NCI-H82 (cell line): ENCODE results near the gene SARM1.

Experiments
- DNase-seq: peaks from one replicate; lab custom pipeline; 2025; lab: John Stamatoyannopoulos, UW

The SARM1 gene

DNA sequence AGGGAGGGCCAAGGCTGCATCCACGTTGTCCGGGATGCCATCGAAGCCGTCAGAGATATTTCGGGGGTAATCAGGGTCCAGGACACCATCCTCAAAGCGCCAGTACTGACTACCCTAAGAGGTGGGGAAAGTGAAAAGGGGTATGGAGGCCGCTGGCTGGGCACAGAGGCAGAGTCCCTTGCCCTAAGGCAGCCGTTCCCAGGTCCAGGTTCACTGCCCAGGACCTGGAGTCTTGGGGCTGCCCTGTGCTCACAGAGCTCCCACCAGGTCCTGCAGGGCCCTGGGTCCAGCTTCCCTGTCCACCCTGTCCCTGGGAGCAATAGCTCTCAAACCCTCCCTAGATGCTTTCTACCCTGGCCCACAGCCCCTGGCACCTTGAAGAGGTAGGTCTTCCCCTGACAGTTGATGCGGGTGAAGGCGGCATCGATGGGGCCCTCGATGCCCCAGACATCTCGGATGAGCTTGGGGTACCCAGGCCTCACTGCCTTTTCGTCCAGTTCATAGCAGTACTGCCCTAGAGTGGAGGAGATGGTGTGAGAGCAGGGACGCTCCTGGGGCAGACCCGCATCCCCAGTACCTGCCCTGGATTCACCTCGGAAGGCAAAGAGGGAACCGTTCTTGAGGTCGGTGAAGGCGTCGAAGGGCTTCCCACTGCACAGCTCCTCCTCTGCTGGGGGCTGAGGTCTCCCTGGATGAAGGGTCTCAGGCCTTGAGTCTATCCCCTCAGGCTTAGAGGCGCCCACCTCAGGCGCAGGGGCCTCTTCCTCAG, 2.4 kb upstream of the SARM1 start:
- no peak for DNase-seq

- peak; percentile 58 for DNase-seq
Measured at GRCh38 chr17:28369684-28370034, 1.8 kb upstream of the SARM1 start.

DNA sequence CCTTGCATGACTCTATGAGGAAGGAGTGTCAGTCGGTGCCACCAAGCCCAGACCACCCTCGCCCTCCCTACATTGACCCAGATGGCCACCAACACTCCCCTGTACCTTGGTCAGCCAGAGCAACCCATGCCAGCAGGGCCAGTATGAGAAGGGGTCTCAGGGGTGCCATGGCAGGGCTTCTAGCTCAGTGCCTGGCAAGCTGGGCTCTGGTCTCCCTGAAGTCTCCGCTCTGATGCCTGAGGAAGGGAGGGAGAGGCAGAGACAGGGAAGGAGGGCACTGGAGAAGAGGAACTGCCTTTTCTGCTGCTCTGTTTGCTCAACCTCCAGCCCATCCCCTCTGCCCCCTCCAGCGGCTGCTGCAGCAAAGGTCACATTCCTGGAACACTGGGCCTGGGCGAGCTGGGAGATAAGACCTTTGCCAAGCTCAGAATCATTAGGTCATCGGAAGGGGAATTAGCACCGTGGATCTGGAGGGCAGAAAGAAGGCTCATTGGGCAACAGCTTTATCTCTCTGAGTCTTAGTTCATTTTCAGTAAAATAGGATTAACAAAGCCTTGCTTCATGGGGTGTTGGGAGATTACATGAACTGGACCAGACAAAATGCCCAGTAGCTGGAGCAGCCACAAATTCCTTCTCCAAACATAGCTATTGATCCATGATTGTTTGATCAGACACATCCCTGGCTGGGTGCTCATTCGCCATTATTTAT, 1.3 kb upstream of the SARM1 start, which contains the start of gene VTN:
TSS of gene VTN (minus strand) at position 273 of the 709 bp plus-strand sequence. CDS start at position 169, 104 bp downstream.
- peak; percentile 98 for DNase-seq

DNA sequence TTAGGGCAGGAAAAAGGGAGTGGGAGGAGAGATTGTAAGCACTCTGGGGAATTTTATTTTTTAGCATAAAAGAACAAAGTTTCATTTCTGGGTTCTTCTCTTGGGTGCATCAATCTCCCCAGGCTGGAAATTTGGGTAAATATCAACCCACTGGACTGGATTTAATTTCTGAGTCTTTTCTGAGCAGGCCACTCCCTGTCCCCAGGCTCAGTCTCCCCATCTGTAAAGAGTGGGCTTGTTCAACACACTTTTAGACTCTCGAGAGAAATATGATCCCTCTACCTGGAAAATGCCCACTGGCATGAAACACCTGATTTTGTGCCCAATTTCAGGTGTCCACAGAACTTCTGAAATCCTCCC, 770 bp upstream of the SARM1 start:
- no peak for DNase-seq

DNA sequence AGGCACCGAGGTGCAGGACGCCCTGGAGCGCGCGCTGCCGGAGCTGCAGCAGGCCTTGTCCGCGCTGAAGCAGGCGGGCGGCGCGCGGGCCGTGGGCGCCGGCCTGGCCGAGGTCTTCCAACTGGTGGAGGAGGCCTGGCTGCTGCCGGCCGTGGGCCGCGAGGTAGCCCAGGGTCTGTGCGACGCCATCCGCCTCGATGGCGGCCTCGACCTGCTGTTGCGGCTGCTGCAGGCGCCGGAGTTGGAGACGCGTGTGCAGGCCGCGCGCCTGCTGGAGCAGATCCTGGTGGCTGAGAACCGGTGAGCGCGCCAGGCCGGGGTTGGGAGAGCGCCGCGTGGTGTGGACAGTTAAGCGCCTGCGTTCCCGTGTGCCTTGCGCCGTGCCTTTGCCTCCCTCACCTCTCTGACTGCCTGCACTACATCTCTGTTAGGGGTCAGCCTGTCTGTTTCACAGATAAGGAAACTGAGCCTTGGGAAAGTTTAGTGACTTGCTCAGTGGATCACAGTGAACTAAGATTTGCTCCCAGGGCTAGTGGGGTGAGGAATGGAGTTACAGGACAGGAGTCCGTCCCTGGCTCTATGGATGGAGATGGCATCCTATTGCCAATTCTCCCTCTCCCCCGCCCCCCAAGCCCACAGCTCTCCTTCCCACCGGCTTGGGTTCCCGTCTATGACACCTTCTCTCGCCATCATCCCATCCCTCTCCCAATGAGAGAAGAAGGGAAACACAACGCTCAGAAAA, 880 bp downstream of the SARM1 start:
- peak; percentile 71 for DNase-seq

DNA sequence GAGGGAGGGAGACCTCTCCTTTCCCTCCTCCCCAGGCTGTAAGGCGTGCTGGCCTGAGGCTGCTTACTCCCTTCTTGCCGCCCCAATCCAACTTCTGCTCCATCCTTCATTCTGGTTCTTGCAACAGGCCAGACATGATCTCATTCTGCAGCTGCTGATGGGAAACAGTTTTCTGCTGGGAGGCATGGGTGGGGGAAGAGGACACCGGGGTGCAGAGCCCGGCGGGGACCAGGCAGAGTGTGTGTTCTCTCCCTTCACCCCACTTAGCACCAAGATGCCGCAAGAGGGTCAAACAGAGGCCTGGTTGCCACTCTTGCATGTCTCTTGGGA, 1.4 kb downstream of the SARM1 start:
- DNase-seq = peak; percentile 24

DNA sequence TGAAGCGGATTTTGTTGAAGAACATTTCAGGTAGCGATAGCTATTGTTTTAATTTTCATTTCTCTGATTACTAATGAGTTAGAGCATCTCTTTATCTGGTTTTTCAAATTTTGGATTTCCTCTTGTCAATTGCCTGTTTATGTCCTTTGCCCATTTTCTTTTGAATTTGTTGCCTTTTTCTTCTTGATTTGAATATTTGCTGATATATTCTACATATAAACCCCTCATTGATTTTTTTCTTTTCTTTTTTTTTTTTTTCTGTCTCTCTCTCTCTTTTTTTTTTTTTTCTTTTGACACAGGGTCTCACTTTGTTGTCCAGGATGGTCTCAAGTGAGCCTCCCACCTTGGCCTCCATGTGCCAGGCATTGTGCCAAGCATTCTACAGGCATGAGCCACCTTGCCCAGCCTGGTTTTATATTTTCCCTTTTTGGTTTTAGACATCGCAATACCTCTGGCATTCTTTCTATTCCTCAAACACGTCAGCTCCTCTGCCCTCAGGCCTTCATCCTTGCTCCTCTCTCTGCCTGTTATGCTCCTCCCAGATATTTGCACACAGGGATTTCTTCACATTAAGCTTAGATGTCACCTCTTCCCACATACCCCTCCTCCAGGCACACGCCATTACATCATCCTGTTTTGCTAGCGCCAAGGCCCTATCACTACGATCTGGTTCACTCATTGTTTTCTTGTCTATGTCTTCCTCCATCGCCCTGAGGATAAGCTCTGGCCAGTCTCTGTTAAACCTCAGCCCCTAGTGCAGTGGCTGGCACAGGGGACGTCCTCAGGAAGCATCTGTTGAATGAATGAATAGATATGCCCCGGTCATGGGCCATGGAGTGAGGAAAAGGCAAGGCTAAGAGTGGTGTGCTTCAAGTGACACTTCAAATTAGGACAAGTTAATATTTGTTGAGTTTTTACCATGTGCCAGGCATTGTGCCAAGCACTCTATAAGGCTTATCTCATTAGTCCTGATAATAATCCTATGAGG, 8.6 kb downstream of the SARM1 start:
- DNase-seq = peak; percentile 35

DNA sequence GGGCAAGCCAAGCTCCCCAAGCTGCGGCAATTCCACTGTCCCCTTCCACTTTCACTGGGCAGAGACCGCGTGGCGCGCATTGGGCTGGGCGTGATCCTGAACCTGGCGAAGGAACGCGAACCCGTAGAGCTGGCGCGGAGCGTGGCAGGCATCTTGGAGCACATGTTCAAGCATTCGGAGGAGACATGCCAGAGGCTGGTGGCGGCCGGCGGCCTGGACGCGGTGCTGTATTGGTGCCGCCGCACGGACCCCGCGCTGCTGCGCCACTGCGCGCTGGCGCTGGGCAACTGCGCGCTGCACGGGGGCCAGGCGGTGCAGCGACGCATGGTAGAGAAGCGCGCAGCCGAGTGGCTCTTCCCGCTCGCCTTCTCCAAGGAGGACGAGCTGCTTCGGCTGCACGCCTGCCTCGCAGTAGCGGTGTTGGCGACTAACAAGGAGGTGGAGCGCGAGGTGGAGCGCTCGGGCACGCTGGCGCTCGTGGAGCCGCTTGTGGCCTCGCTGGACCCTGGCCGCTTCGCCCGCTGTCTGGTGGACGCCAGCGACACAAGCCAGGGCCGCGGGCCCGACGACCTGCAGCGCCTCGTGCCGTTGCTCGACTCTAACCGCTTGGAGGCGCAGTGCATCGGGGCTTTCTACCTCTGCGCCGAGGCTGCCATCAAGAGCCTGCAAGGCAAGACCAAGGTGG, 9.8 kb downstream of the SARM1 start:
- DNase-seq = no peak

DNA sequence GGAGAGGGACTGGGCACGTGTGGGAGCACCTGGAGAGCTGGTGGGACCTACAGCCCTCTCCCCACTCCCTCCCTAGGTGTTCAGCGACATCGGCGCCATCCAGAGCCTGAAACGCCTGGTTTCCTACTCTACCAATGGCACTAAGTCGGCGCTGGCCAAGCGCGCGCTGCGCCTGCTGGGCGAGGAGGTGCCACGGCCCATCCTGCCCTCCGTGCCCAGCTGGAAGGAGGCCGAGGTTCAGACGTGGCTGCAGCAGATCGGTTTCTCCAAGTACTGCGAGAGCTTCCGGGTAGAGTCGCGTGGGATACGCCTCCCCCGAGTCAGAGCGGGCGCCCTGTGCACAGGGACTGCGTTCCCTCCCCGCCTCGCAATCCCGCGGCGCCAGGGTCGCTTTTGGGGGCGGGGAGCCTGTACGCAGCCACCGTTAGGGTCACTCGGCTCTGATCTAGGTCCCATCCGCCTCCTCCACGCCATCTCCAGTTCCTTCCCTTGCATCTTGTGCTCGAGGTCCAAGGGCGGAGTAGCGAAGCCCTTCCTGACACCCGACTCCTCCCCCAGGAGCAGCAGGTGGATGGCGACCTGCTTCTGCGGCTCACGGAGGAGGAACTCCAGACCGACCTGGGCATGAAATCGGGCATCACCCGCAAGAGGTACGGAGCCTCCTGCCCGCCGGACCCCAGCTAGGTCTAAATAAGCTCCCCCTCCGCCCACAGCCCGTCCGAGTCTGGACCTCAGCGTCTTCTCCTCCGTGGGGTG, 13.0 kb downstream of the SARM1 start:
- no peak for DNase-seq

- DNase-seq = no peak
Measured at GRCh38 chr17:28385037-28385400, 13.5 kb downstream of the SARM1 start.

- no peak for DNase-seq
Measured at GRCh38 chr17:28385406-28385805, 13.9 kb downstream of the SARM1 start.

GRCh38 chr17:28386391-28386790, 14.9 kb downstream of the SARM1 start:
- DNase-seq = no peak

DNA sequence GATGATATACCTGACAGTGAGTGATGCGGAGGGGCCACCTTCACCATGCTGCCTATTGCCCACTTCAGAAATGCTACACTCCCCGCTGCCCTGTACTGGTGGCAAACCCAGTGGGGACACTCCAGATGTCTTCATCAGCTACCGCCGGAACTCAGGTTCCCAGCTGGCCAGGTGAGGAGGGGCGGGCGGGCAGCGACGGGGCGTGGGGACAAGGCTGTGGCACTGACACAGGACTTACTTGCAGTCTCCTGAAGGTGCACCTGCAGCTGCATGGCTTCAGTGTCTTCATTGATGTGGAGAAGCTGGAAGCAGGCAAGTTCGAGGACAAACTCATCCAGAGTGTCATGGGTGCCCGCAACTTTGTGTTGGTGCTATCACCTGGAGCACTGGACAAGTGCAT, 16.6 kb downstream of the SARM1 start:
- DNase-seq = no peak

GRCh38 chr17:28390141-28390540, 18.6 kb downstream of the SARM1 start:
- DNase-seq = no peak

DNA sequence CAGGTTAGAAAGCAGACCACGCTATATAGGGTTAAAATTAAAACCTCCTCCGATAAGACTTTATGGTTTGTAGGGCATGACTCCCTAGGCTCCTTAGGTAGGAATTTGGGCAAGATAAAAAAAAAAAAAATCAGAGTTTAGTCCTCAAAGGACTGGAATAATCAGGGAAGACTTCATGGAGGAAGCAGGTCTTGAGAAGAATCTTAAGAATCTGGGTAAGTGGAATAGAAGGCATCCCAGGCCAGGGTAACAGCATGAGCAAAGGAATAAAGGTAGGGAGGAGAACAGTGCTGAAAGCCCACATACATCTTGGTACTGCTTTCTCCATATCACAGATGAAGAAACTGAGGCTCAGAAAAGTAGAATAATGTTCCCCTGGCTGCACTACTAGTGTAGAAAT, 19.1 kb downstream of the SARM1 start:
- no peak for DNase-seq

- no peak for DNase-seq
Measured at GRCh38 chr17:28390984-28391383, 19.5 kb downstream of the SARM1 start.

- no peak for DNase-seq
Measured at GRCh38 chr17:28391401-28391800, 19.9 kb downstream of the SARM1 start.

GRCh38 chr17:28392491-28392890, 21.0 kb downstream of the SARM1 start:
- no peak for DNase-seq

DNA sequence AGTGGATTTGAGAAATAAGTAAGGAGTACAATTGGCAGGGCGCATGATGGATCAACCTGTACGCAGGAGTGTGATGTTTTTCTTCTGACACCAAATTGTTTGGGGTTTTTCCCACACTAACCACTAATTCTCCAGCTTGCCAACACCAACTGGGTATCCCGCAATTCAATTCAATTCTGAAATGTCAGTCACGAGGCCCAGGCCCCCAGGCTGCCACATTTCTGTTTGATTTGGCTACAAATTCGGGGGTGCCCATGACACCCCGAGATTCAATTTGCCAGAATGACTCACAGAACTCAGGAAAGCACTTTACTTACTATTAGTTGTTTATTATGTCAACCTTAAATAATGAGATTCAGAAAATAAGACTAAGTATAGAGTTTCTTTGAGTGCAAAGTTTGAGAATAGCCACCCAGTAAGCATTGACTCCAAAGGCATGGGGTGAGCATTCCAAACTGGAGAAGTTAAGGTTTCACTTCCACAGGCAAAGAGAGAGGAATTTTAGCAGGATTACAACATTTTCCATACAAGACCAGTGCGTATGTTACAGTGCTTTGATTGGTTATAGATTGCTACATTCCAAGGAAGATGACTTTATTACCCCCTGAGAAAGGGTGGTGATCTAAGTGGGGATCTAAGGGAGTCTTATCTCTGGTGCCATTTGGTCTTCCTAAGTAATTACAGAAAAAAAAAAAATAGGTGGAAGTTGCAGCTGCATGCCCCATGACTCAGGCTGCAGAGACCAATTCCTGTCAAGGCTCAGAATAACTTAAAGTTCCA, 23.0 kb downstream of the SARM1 start:
- no peak for DNase-seq

DNA sequence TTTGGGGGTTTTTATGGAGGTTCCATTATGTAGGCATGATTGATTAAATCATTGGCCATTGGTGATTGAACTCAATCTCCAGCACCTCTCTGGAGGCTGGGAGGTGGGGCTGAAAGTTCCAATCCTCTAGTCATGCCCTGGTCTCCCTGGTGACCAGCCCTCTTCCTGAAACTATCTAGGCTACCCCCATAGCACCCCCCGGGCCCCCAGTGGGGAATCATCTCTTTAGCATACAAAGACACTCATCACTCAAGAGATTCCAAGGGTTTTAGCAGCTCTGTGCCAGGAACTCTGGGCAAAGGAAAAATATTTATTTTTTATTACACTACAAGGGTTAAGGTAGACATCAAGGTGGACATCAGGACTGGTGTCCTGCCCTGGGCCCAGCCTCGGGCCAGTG, 23.9 kb downstream of the SARM1 start:
- DNase-seq = no peak
